ENCODE measurements around the gene CCDC188.

DNA sequence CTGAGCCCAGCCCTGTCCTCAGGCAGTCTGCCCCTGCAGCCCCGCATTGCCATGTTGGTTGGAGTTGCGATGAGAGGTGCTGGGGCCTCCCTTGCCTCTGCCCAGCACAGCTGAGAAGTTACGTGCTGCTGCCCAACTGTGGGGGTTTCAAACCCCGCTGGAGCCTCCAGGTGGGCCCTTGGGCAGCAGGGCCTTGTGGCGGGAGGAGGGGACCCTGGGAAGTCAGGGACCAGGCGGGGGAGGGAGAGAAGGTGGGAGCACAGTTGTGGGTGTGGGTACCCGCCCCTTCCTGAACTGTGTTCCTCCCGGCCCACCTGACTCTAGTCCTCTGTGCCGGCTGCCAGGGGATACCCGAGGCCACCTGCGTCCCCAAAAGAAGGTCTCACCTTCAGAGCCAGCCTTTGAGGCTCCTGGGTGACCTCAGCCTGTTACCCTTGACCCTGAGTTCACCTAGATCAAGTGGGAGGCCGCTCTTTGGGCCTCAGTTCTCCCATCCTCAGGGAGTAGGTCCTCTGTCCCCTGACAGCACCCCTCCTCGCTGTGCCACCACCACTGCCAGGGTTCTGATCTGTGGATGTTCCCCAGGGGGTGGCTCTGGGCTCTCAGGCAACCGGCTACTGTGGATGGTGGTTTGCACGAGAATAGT lies 7.7 kb upstream of the CCDC188 start:
- TF ChIP-seq POLR2AphosphoS5 (IDR thresholded peaks at IDR 0.05; ENCODE audit: low read depth, low read length) = no peak
- no peak for TF ChIP-seq CTCF (IDR thresholded peaks at IDR 0.05)
- TF ChIP-seq REST (IDR thresholded peaks at IDR 0.05; ENCODE audit: insufficient read depth in 1 of 2, low read depth in 2 of 2, low read length in 1 of 2) = no peak
- TF ChIP-seq SIN3A (IDR thresholded peaks at IDR 0.05; ENCODE audit: borderline replicate concordance, insufficient read depth, low read depth, low read length) = no peak
